Astrocyte of the hippocampus (primary cell): ENCODE data around the gene MMD.
A peak's percentile ranks its signal among the peaks of the same experiment; 100 is the strongest.
"Not testable (repeated sequence)": the region's sequence is repeated elsewhere in the genome, so short reads cannot be mapped to it uniquely, and the experiment has no call there.

Experiments
- DNase-seq: peaks from one replicate; pipeline ENCODE4 v3.0.0; 2011; ENCODE audit warnings: low read depth, low spot score

Gene MMD

GRCh38 chr17:55395803-55396505, 25.7 kb downstream of the MMD start:
- DNase-seq = no peak

GRCh38 chr17:55394357-55395021, 27.1 kb downstream of the MMD start:
- DNase-seq = no peak

GRCh38 chr17:55391764-55392467, 29.7 kb downstream of the MMD start:
- DNase-seq = no peak

- DNase-seq = no peak
Observed at GRCh38 chr17:55391244-55391757, 30.3 kb downstream of the MMD start.

- DNase-seq = no peak
Observed at GRCh38 chr17:55390364-55390977, 31.2 kb downstream of the MMD start.

- not testable (repeated sequence) for DNase-seq
Observed at GRCh38 chr17:55389715-55390114, 31.9 kb downstream of the MMD start.

GRCh38 chr17:55388842-55389241, 32.8 kb downstream of the MMD start:
- no peak for DNase-seq

GRCh38 chr17:55386796-55387332, 34.8 kb downstream of the MMD start:
- no peak for DNase-seq

- DNase-seq = no peak
Observed at GRCh38 chr17:55384643-55385232, 36.9 kb downstream of the MMD start.

- peak; percentile 19 for DNase-seq
Observed at GRCh38 chr17:55383771-55384642, 37.6 kb downstream of the MMD start.

- DNase-seq = no peak
Observed at GRCh38 chr17:55381017-55381770, 40.4 kb downstream of the MMD start.

GRCh38 chr17:55377671-55378275, 43.9 kb downstream of the MMD start:
- no peak for DNase-seq

- DNase-seq = no peak
Observed at GRCh38 chr17:55368706-55369105, 52.9 kb downstream of the MMD start.

- DNase-seq = no peak
Observed at GRCh38 chr17:55366020-55366481, 55.6 kb downstream of the MMD start.

GRCh38 chr17:55363033-55363432, 58.6 kb downstream of the MMD start:
- DNase-seq = no peak

GRCh38 chr17:55360971-55361370, 60.7 kb downstream of the MMD start:
- DNase-seq = no peak

GRCh38 chr17:55356434-55357328, 65.0 kb downstream of the MMD start:
- peak; percentile 81 for DNase-seq

GRCh38 chr17:55354941-55355340, 66.7 kb downstream of the MMD start:
- DNase-seq = no peak
